Myocyte (in vitro differentiated cells): ENCODE results near the gene PACS2. TPM values are rescaled to one million over a fixed set of nuclear protein-coding genes. Genes with fewer than 3 reads are reported as not detected.
"Not testable (repeated sequence)": the region's sequence is repeated elsewhere in the genome, so short reads cannot be mapped to it uniquely, and the experiment has no call there.

Source experiments
- DNase-seq: peaks from one replicate; pipeline ENCODE4 v3.0.0-alpha.2; 2012; ENCODE audit warnings: low read depth
- total RNA-seq: library from RNA; depleted of rRNA; stranded (reverse); fragments of >200 nt; gene quantifications from 2 replicates; pipeline ENCODE4 v1.2.3, GENCODE V29; 2014

Gene PACS2
- total RNA-seq, 1 donor from 2014 or later, result 240 TPM

GRCh38 chr14:105313381-105314286 is 914 bp upstream of the PACS2 start:
- DNase-seq, result no peak

- no peak for DNase-seq
These were observed 718 bp downstream of the PACS2 start for GRCh38 chr14:105315211-105315721.

GRCh38 chr14:105315941-105316576 is 1.5 kb downstream of the PACS2 start:
- peak; percentile 55 for DNase-seq

- DNase-seq, result no peak
These were observed 2.0 kb downstream of the PACS2 start for GRCh38 chr14:105316577-105316941.

GRCh38 chr14:105316968-105317510 is 2.5 kb downstream of the PACS2 start:
- DNase-seq, result peak; percentile 62

- no peak for DNase-seq
These were observed 3.0 kb downstream of the PACS2 start for GRCh38 chr14:105317546-105317945.

- DNase-seq, result no peak
These were observed 8.4 kb downstream of the PACS2 start for GRCh38 chr14:105322791-105323556.

- no peak for DNase-seq
These were observed 9.1 kb downstream of the PACS2 start for GRCh38 chr14:105323663-105324062.

- DNase-seq, result peak; percentile 80
These were observed 9.7 kb downstream of the PACS2 start for GRCh38 chr14:105324080-105324778.

GRCh38 chr14:105324871-105325270 is 10.3 kb downstream of the PACS2 start:
- no peak for DNase-seq

- DNase-seq, result no peak
These were observed 10.8 kb downstream of the PACS2 start for GRCh38 chr14:105325303-105325702.

GRCh38 chr14:105325716-105326567 is 11.4 kb downstream of the PACS2 start:
- no peak for DNase-seq

GRCh38 chr14:105326568-105326867 is 12.0 kb downstream of the PACS2 start:
- DNase-seq, result no peak

GRCh38 chr14:105326891-105327694 is 12.5 kb downstream of the PACS2 start:
- peak; percentile 97 for DNase-seq

GRCh38 chr14:105327695-105328045 is 13.1 kb downstream of the PACS2 start:
- not testable (repeated sequence) for DNase-seq

- peak; percentile 59 for DNase-seq
These were observed 13.6 kb downstream of the PACS2 start for GRCh38 chr14:105328070-105328677.

- peak; percentile 88 for DNase-seq
These were observed 14.3 kb downstream of the PACS2 start for GRCh38 chr14:105328678-105329390.
